ENCODE data around the gene LRRC8D.
"Not testable (repeated sequence)": the region's sequence is repeated elsewhere in the genome, so short reads cannot be mapped to it uniquely, and the experiment has no call there.

The LRRC8D gene

DNA sequence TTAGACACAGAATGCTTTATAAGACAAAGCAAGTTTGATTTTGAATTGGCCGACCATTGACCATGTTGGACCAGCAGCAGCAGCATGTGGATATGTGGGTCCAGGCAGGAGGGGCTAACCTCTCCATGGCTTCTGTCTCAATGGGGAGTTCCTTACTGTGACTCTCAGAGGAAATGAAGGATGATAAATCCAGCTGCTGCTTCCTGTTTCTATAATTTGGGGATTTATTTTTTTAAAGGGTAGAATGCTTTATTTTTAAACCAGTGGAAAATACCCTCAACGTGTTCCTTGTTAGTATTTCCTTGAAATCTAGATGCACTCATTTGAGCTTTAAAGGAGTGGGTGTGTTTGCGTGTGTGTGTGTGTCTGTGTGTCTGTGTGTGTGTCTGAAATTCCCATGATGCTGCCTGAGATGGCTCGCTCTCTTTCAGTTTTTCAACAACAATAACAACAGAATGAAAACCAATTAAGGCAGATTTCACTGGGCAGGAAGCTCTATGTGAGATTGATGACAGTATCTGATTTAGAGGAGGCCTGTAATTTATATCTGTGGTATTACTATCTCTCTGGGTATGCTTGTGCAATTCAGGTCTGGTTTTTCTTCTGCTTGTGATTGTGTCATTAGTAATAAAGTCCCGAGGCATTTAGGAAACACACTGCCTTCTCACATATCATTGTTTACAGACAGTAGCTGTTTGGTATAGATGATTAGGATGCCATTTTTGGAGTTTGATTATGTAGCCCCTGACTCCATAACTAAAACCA is 88.0 kb downstream of the LRRC8D start:
- in situ Hi-C loops (cut with MboI; ENCODE audit: low sequenced_read_pairs), result no loop called here

DNA sequence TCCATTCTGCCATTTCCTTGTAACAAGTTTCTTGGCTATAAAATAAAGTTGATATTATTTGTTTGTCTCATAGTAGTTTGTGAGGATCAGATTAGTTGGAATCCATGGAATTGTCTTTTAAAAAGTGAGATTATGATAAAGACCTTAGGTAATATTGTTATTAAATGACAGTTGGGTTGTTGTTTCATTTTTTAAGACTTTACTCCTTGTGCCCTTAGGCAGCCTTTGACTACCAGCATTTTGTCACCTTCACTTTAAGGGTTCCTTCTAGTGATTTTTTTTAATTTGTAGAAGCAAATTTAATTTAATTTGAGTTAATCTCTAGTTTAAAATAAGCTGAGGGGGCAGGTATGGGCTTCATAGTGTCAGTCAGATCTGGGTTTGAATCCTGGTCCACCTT is 89.4 kb downstream of the LRRC8D start:
- in situ Hi-C loops (cut with MboI; ENCODE audit: low sequenced_read_pairs), result no loop called here

DNA sequence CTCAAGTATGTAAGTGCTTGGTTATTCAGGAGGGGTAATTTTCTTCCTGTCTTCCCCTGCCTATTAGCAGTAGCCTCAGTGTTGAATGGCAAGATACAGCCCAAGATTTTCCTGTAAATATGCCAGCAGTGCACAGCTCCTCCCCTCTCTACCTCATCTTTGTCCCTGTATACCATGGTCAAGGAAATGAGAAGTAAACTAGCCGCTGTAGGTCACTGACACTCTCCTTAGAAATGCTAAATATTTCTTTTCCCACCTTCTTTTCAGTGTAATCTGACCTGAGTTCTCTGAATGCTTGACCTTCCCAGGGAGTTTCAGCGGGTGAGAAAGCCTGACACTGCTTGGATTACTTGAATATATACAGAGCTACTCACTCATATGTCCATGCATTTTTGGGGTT is 89.9 kb downstream of the LRRC8D start:
- in situ Hi-C loops (cut with MboI; ENCODE audit: low sequenced_read_pairs), result no loop called here

DNA sequence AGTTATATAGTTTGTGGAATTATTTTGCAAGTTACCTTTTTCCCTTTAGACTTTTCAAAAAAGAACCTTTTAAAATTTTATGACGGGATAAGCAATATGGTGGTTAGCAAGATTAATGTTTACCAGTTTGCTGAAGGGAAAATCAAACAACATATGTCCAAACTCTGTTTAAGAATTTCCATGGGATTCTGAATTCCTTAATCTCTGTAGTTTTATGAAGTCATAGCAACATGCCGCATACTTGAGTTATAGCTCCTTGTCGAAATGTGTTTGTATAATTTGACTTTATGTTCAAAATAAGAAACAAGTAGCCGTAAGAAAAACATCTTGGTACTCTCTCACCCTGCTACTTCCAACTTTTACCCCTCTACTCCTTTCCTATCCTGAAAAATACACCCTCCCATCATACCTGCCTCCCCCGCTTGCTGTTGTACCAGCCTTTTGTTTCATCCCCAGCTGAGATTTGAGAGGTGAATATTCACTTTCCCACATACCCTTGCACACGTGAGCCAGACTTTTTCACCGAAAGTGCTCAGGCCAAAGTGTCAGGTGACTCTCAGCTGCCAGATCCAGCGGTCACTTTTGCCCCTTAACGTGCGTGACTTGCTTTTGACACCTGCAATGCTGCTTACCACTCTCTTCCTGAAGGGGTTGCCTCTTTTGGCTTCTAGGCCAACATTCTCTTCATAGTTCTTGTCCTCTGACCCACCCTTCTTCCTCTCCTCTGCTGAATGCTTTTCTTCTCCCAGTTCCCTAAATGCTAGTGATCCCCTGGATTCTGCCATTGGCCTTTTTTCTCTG is 90.6 kb downstream of the LRRC8D start:
- in situ Hi-C loops (cut with MboI; ENCODE audit: low sequenced_read_pairs), result no loop called here

DNA sequence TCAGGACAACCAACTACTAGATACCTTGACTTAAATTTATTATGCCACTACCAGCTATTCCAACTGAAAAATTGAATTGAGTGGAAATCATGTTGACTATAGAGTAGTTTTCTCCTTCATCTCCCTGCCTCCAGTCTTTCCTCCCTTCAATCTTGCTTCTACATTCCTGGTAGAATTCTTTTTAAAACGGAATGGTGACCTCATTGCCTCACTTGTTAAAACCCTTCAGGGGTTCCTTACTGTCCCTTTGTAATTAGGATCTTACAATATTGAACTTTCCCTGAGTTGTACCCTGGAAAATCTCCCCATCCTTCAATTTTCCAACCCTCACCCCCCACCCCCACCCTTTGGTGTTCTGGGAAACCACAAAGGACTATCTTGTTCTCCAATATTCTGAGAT is 91.2 kb downstream of the LRRC8D start:
- in situ Hi-C loops (cut with MboI; ENCODE audit: low sequenced_read_pairs), result no loop called here

DNA sequence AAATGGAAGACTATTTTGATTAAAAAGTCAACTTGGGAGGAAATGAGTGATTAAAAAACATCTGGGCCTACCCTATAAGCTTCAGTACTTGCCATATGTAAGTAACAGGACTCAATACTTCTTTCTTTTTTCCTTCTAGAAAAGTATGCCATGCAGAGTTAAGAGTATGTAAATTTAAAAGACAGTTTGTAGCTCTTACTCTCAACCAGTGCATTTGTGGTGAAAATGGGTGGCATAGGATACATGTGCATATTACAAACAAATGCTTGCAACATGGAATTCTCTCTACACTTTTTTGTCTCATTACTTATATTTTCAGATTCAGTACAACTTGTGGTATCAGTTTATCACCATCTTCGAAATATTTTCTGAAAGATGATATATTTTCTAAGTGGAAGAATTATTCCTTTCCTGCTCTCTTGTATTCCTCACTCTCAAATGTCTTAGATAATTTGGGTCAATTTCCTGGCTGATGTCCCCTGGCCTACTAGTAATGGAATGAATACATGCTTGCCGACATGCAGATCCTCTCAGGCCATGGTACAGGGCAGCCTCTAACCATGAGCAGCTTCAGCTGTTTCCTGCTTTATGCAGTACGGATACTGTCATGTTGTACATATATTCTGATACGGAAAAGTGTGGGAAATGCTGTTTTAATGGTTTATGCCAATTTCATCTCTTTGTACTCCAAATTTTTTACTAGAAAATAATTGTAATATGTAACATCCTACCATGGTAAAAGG is 92.7 kb downstream of the LRRC8D start:
- in situ Hi-C loops (cut with MboI; ENCODE audit: low sequenced_read_pairs), result no loop called here

DNA sequence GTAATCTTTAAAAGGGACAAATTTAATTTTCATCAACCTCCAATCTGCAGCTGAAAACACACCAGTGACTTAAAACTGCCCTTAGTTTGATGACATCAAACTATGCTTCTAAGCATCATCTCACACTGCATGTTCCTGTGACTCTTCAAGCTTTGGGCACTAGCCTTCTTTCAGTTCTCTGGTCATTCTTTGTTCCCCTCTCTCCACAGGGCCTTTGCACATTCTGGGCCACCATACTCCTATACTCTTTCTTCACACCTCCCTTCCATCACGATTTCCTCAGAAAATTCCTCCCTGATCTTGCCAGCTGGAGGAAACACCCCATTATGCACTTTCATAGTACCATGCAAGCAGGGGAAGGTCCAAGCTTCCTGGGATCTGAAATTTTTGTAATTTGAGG is 96.5 kb downstream of the LRRC8D start:
- in situ Hi-C loops (cut with MboI; ENCODE audit: low sequenced_read_pairs), result no loop called here

DNA sequence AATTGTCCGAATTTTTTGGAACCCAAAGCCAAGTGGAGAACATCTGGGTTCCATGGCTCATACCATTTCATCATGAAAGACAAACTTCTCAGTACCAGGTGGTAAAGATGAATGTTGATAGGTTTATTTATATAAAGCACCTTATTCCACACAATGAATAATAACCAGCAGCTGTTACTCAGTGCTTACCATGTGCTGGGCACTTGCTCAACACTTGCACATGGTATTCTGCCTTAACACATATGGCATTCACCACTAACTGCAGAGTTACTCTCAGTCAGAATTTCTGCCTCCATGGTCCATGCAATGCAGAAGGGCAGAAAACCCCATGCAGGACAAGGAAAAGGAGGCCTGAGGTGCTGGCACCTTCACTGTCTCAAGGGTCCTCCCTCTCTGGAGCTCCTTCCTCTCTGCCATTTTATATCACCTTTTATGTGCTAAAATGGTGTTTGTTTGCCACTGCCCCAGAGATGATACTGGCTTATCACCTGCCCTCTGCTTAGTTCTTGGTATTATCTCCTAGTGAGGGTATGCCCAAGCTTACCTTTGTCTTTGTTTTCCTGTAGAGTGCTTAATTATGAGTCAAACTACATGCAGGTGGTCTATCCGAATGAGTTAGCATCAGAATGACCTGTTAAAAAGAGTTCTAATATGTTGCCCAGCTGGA is 97.4 kb downstream of the LRRC8D start:
- in situ Hi-C loops (cut with MboI; ENCODE audit: low sequenced_read_pairs), result no loop called here

DNA sequence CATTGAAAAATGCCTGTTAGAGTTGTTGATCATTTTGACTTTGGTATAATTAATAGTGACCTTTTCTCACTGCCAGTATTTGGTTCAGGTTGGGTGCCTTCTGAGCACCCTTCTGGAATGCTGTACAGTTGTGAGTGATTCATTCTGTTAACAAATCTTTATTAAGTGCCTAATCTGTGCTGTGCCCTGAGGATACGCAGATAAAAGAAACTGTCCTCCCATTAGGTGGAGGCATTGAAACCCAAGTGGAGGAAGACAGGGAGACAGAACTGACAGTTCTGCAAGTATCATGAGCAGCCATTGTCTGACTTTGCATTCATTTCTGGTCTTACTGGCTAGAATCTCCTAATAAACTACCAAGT is 97.9 kb downstream of the LRRC8D start:
- in situ Hi-C loops (cut with MboI; ENCODE audit: low sequenced_read_pairs), result no loop called here

DNA sequence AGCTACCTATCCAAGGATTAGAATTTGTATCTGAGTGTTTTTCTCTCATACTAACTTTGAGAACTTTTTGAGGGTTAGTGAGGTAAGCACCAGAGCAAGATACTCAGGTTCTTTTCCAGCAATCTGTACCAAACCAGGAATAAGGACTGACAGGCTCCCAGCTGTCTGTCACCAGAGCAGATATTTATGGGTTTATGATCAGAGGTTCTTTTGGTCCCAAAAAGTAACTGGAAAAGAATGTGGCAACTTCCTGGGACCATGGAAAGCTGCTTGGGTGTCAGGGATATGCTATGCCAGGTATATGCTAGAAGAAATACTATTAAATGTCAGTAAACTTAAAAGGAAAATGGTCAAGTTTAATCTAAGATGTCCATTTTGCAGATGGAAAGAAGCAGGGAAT is 98.3 kb downstream of the LRRC8D start:
- in situ Hi-C loops (cut with MboI; ENCODE audit: low sequenced_read_pairs), result no loop called here

DNA sequence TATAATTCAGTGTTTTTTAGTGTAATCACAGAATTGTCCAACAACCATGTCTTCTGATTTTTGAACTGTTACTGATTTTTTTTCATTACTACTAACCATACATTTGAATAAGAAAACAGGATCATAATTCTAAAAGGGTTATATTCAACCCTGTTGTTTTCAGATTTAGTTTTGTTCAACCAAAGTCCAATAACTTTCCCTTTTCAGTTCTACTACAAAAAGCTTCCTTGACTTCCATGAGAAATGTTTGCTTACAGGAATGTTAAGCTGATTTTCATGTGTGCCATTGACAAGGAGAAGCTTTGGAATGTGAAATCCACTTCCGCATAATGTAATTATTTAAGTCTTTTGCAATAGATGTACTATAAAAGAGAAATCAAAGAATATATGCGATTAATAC is 102.1 kb downstream of the LRRC8D start:
- in situ Hi-C loops (cut with MboI; ENCODE audit: low sequenced_read_pairs), result no loop called here

DNA sequence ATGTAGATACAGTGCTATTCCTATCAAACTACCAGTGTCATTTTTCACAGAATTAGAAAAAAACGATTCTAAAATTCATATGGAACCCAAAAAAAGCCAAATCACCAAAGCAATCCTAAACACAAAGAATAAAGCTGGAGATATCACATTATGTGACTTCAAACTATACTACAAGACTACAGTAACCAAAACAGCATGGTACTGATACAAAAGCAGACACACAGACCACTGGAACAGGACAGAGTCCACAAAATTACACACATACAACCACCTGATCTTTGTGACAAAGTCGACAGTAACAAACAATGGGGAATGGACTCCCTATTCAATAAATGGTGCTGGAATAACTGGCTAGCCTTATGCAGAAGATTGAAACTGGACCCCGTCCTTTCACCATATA is 102.7 kb downstream of the LRRC8D start:
- in situ Hi-C loops (cut with MboI; ENCODE audit: low sequenced_read_pairs), result no loop called here

DNA sequence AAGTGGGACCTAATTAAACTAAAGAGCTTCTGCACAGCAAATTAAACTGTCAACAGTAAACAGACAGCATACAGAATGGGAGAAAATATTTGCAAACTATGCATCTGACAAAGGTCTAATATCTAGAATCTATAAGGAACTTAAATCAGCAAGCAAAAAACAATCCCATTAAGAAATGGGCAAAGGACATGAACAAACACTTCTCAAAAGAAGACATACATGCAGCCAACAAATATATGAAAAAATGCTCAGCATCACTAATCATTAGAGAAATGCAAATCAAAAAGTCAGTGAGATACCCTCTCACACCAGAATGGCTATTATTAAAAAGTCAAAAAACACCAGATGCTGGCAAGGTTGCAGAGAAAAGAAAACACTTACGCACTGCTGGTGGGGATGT is 103.2 kb downstream of the LRRC8D start:
- in situ Hi-C loops (cut with MboI; ENCODE audit: low sequenced_read_pairs), result not testable (repeated sequence)

DNA sequence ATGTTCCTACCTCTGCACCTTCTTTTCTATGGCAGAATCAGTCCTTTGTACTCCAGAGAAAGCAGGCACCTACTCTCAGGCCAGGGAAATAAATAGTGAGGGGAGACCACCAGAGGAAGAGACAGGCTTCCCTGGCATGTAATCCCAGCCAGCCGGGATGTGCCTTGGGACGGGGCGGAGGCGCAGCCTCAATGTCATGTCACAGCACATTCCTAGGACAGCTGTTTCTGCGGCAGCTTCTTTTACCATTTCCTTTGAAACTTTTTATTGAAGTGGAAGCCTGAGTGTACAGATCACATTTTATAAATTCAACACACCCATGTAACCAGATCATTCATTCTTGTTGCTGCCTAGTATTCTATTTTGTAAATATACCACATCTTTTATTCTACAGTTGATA is 106.2 kb downstream of the LRRC8D start:
- in situ Hi-C loops (cut with MboI; ENCODE audit: low sequenced_read_pairs), result no loop called here

DNA sequence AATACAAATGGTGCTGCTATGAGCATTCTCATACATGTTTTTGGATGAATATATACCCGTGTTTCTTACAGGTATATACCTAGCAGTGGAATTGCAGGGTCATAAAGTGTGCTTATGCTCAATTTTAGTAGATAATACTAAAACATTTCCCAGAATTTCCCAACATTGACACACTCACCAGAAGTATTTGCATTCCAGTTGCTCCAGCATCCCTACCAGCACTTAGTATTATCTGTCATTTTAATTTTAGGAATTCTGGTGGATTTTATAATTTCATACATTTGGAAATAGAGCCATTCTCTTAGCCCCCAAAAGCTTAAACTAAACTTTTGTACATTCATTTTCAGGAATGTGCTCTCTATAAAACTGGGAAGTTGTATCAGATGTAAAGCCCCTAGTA is 106.6 kb downstream of the LRRC8D start:
- in situ Hi-C loops (cut with MboI; ENCODE audit: low sequenced_read_pairs), result no loop called here

DNA sequence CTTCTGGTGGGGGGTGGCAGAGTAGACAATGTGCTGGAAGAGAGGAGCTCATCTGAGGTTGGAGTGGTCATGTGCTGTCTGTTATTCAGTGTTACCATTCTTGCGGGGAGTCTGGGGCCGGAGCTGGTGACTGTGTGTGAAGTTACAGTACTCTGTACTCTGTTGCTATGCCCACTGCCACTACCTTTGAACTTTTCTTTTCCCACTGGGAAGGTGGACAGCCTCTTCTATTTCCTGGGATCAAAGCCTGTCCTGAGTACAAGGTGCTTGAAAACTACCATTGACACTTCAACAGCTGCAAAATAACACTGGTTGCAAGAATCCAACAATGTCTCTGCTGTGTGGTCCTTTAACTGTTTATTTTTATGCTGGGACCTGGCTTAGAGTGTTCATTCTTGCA is 107.7 kb downstream of the LRRC8D start:
- in situ Hi-C loops (cut with MboI; ENCODE audit: low sequenced_read_pairs), result no loop called here

DNA sequence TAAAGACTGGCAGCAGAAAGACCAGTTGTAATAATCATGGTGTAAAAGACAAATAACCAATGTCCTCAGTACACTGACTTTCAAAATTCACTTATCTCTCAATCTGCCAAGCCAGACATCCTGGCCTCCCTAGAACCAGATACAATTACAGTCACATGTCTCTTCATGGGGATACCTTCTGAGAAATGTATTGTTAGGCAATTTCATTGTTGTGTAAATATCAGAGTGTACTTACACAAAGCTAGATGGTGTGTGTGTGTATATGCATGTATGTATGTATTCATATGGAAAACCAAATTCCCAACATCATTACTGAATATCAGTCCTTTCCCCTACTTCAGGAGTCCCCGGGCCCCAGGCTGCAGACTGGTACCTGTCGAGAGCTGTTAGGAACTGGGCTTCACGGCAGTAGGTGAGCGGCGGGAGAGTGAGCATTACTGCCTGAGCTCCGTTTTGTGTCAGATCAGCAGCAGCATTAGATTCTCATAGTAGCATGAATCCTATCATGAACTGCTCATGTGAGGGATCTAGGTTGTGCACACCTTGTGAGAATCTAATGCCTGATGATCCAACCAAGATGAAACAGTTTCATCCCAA is 108.7 kb downstream of the LRRC8D start:
- in situ Hi-C loops (cut with MboI; ENCODE audit: low sequenced_read_pairs), result no loop called here

DNA sequence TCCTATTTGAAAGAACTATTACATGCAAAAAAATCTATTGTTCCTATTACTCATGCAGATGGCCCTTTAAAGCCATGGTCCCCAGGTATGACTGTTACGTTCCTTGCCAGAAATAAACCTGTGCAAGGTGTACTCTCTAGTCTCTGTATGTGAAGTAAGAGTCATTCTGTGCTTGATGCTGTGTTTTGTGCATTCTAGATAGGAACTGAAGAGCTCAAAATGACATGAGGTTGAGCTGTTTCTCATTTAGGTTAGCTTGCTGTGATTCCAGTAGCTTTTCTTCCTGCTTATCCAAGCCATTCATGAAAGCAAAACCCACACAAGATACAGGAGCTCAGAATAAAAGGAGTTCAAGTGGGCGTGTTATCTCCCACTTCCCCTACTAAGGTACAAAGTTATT is 109.7 kb downstream of the LRRC8D start:
- in situ Hi-C loops (cut with MboI; ENCODE audit: low sequenced_read_pairs), result no loop called here

DNA sequence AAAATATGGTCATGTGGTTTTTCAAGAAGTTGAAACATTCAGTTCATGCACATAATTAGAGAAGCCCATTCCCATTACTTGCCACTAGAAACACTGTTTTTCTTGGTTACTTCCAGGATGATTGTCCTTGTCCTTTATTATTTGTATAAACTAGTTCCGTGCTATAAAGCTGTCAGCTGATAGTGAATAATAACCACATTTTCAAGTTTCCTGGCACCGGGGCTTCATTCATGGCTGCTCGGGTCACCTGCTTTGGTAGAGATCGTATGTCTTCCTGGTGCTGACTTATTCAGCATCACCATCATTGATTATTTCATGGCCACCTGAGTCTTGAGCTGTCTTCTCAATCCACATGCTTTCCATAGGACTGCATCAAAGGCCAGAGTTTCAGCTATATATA is 111.1 kb downstream of the LRRC8D start:
- in situ Hi-C loops (cut with MboI; ENCODE audit: low sequenced_read_pairs), result no loop called here

DNA sequence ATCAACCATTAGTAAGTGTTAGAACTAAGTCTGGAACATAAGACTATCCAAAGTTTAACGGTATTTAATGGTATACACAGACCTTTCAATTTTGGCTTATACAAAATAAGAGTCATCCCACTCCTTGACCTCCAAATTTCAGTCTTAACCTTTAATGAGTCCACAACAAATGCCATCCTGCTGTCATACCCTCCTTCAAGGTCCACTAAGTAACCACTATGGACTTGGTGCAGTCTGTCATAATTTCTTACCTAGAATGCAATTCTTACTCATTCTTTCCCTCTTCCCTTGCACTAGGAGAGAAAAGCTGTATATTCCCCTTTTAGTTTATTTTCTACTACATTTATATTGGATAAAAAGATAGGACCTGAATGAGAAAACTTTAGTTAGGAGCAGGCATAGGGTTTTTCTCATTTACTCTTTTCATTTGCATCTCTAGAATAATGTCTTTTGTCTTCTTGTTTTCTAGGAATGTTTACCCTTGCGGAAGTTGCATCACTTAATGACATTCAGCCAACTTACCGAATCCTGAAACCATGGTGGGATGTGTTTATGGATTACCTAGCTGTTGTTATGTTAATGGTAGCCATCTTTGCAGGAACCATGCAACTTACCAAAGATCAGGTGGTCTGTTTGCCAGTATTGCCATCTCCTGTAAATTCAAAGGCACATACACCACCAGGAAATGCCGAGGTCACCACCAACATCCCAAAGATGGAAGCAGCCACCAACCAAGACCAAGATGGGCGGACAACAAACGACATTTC is 111.9 kb downstream of the LRRC8D start:
- in situ Hi-C loops (cut with MboI; ENCODE audit: low sequenced_read_pairs), result no loop called here

All from hTERT RPE-1 (cell line).